ENCODE measurements around the gene C9orf78.

Gene C9orf78

DNA sequence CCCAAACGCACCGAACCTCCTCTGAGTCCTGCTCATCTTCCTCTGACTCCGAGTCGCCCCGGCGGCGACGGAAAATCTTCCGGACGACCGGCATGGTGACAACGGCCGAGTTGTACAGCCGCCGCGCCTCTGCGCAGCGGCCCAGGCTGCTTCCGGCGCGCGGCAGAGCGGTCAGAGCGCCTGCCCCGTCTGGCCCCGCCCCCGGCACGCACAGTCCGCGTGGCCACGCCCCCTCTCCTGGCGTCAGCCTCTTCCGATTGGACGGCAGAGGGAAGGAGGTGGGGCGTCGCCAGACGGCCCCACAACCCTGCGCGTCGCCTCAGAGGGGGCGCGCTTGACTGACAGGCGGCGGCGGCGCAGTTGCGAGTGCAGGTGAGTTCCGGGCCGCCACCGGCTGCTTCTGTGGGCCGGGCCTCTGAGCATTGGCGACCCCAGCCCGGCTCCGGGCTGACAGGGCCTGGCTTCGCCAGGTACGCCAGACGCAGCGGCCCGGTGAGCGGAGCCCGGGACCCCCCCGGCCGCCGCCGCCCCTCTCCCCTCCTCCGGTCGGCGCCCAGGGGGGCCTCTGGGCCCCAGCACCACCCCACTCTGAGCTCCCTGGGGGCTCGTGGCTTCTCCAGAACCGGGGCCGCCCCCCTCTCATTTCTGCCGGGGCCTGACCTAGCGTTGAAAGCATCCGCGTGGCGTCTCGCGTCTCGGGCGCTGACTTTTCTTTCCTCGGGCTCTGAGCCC lies at the start of gene C9orf78, which contains the start of gene USP20:
Gene C9orf78 (minus strand): TSS at position 148 of the 732 bp plus-strand sequence. CDS start 54 bp downstream, at position 94.
Gene USP20 (plus strand): TSS at position 331 of the 732 bp plus-strand sequence. CDS start 17,098 bp downstream, outside the sequence.
- H3K36me3 Mint-ChIP-seq (ENCODE audit: insufficient read depth) = peaks cover 46% of the 10 kb centered on the region
- peaks cover 55% of the 10 kb centered on the region for H3K4me1 Mint-ChIP-seq
- peak; percentile 91 to 95 for DNase-seq (ENCODE audit: low spot score in 2 of 2)

GRCh38 chr9:129884220-129885017 lies 49.3 kb upstream of the C9orf78 start:
- Mint-ChIP-seq H3K4me3 (peak overlapping the region; percentile 93), H3K9me3 (no peaks in the 10 kb centered on the region), H3K27me3 (no peaks in the 10 kb centered on the region), H3K4me1 (peaks cover 53% of the 10 kb centered on the region), H3K36me3 (ENCODE audit: insufficient read depth) (peaks cover 60% of the 10 kb centered on the region), H3K27ac (ENCODE audit: low read depth) (peak overlapping the region; percentile 99)
- ATAC-seq (replicated peaks; ENCODE audit: extremely low read depth, poor library complexity, severe bottlenecking) = peak; percentile 41
- DNase-seq (ENCODE audit: low spot score in 2 of 2) = peak; percentile 92 to 93

More for the DNA sequence above, at the start of gene C9orf78, which contains the start of gene USP20:
- peak; percentile 94 for ATAC-seq (replicated peaks; ENCODE audit: extremely low read depth, poor library complexity, severe bottlenecking)
- Mint-ChIP-seq H3K27ac (ENCODE audit: low read depth) (peak within 1 kb of the TSS; percentile 97), H3K9me3 (no peaks in the 10 kb centered on the region), H3K27me3 (no peaks in the 10 kb centered on the region), H3K4me3 (peak within 1 kb of the TSS; percentile 97)

GRCh38 chr9:129881547-129882324 lies 46.7 kb upstream of the C9orf78 start:
- no peak overlapping the region for H3K4me3 Mint-ChIP-seq
- peaks cover 33% of the 10 kb centered on the region for H3K4me1 Mint-ChIP-seq
- DNase-seq (ENCODE audit: low spot score in 2 of 2) = no peak
- peaks cover 43% of the 10 kb centered on the region for H3K36me3 Mint-ChIP-seq (ENCODE audit: insufficient read depth)
- ATAC-seq (replicated peaks; ENCODE audit: extremely low read depth, poor library complexity, severe bottlenecking) = no peak
- H3K9me3 Mint-ChIP-seq = no peaks in the 10 kb centered on the region
- no peaks in the 10 kb centered on the region for H3K27me3 Mint-ChIP-seq
- H3K27ac Mint-ChIP-seq (ENCODE audit: low read depth) = peak overlapping the region; percentile 44

- no peaks in the 10 kb centered on the region for H3K9me3 Mint-ChIP-seq
- peak overlapping the region; percentile 61 for H3K27ac Mint-ChIP-seq (ENCODE audit: low read depth)
- peaks cover 31% of the 10 kb centered on the region for H3K4me1 Mint-ChIP-seq
- H3K27me3 Mint-ChIP-seq = no peaks in the 10 kb centered on the region
- H3K36me3 Mint-ChIP-seq (ENCODE audit: insufficient read depth) = peaks cover 42% of the 10 kb centered on the region
- ATAC-seq (replicated peaks; ENCODE audit: extremely low read depth, poor library complexity, severe bottlenecking) = no peak
- no peak for DNase-seq (ENCODE audit: low spot score in 2 of 2)
- H3K4me3 Mint-ChIP-seq = no peak overlapping the region
These were observed 45.8 kb upstream of the C9orf78 start for GRCh38 chr9:129880654-129881546.

- Mint-ChIP-seq H3K36me3 (ENCODE audit: insufficient read depth) (peaks cover 40% of the 10 kb centered on the region), H3K27me3 (no peaks in the 10 kb centered on the region), H3K27ac (ENCODE audit: low read depth) (no peak overlapping the region), H3K4me1 (peaks cover 23% of the 10 kb centered on the region), H3K9me3 (no peaks in the 10 kb centered on the region), H3K4me3 (no peak overlapping the region)
- DNase-seq (ENCODE audit: low spot score in 2 of 2) (no peak), ATAC-seq (replicated peaks; ENCODE audit: extremely low read depth, poor library complexity, severe bottlenecking) (no peak)
These were observed 45.0 kb upstream of the C9orf78 start for GRCh38 chr9:129879991-129880653.

GRCh38 chr9:129879103-129879699 lies 44.1 kb upstream of the C9orf78 start:
- no peak for ATAC-seq (replicated peaks; ENCODE audit: extremely low read depth, poor library complexity, severe bottlenecking)
- H3K27ac Mint-ChIP-seq (ENCODE audit: low read depth) = peak overlapping the region; percentile 44

DNA sequence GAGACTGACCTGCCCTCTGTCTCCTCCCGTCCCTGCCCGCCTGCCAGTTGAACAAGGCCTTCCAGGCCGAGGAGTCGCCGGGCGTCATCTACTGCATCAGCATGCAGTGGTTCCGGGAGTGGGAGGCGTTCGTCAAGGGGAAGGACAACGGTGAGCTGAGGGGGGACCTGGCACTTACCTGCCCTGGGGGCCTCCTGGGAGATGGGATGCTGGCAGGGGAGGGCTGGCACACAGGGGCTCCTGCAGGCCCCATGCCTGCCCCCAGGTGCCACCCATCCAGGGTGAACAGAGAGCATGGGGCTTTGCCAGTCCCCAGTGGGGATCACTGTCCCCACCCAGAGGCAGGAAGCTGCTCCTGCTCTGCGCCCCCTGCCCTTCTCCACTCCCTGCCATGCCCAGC lies 43.2 kb upstream of the C9orf78 start:
- no peak overlapping the region for H3K27ac Mint-ChIP-seq (ENCODE audit: low read depth)
- no peak for ATAC-seq (replicated peaks; ENCODE audit: extremely low read depth, poor library complexity, severe bottlenecking)
- H3K9me3 Mint-ChIP-seq = no peaks in the 10 kb centered on the region
- H3K36me3 Mint-ChIP-seq (ENCODE audit: insufficient read depth) = peaks cover 43% of the 10 kb centered on the region
- no peak for DNase-seq (ENCODE audit: low spot score in 2 of 2)
- H3K4me3 Mint-ChIP-seq = no peak overlapping the region
- H3K4me1 Mint-ChIP-seq = peaks cover 23% of the 10 kb centered on the region
- no peaks in the 10 kb centered on the region for H3K27me3 Mint-ChIP-seq

More at GRCh38 chr9:129879103-129879699, 44.1 kb upstream of the C9orf78 start:
- Mint-ChIP-seq H3K27me3 (no peaks in the 10 kb centered on the region), H3K9me3 (no peaks in the 10 kb centered on the region), H3K4me3 (no peak overlapping the region), H3K4me1 (peaks cover 18% of the 10 kb centered on the region), H3K36me3 (ENCODE audit: insufficient read depth) (peaks cover 36% of the 10 kb centered on the region)
- no peak for DNase-seq (ENCODE audit: low spot score in 2 of 2)

GRCh38 chr9:129876815-129877214 lies 41.7 kb upstream of the C9orf78 start:
- DNase-seq (ENCODE audit: low spot score in 2 of 2) (no peak), ATAC-seq (replicated peaks; ENCODE audit: extremely low read depth, poor library complexity, severe bottlenecking) (peak; percentile 67)
- Mint-ChIP-seq H3K27ac (ENCODE audit: low read depth) (peak overlapping the region; percentile 88), H3K9me3 (no peaks in the 10 kb centered on the region), H3K36me3 (ENCODE audit: insufficient read depth) (peaks cover 41% of the 10 kb centered on the region), H3K4me1 (peaks cover 25% of the 10 kb centered on the region), H3K27me3 (no peaks in the 10 kb centered on the region), H3K4me3 (peak overlapping the region; percentile 65)

DNA sequence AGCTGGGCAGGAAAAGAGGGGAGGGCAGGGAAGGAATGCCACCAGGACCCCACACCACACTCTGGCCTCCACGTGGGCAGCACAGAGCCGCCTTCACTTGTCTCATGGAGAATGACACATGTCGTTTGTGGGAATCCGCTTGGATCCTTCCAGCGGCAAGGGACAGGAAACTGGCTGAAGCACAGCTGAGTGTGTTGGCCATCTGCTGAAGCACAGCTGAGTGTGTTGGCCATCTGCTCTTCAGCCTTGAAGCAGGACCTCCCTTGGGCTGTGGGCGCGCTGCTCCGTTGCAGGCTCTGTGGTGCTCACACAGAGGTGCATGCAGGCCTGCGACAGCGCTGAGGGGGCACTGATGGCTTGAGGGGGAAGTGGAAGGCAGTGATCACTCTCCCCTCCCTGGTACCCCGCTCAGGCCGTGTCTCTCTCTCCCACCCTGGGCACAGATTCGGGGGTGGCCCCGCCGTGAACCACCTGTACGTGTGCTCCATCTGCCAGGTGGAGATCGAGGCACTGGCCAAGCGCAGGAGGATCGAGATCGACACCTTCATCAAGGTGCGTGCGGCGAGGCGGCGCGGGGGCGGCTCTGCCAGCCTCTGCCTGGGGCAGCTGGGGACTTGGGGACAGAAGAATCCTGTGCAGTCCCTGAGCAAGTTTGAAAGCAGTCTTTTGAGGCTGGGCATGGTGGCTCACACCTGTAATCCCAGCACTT lies 40.8 kb upstream of the C9orf78 start:
- no peak for ATAC-seq (replicated peaks; ENCODE audit: extremely low read depth, poor library complexity, severe bottlenecking)

DNA sequence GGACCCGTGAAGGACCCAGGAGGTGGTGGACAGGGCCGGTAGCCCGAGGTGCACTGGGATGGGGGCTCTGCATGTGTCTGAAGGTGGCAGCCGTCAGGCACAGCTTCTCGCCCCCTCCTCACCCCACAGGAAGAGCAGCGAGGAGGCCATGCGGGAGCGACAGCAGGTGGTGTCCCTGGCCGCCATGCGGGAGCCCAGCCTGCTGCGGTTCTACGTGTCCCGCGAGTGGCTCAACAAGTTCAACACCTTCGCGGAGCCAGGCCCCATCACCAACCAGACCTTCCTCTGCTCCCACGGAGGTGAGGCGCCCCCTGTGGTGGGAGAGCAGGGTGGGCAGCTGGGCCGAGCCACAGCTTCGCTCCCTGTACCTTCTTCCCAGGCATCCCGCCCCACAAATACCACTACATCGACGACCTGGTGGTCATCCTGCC lies 40.1 kb upstream of the C9orf78 start:
- Mint-ChIP-seq H3K4me3 (no peak overlapping the region), H3K4me1 (peaks cover 36% of the 10 kb centered on the region), H3K27me3 (no peaks in the 10 kb centered on the region), H3K9me3 (no peaks in the 10 kb centered on the region), H3K36me3 (ENCODE audit: insufficient read depth) (peaks cover 41% of the 10 kb centered on the region), H3K27ac (ENCODE audit: low read depth) (no peak overlapping the region)
- DNase-seq (ENCODE audit: low spot score in 2 of 2) (no peak), ATAC-seq (replicated peaks; ENCODE audit: extremely low read depth, poor library complexity, severe bottlenecking) (no peak)

More for the DNA sequence above, 40.8 kb upstream of the C9orf78 start:
- Mint-ChIP-seq H3K9me3 (no peaks in the 10 kb centered on the region), H3K27ac (ENCODE audit: low read depth) (no peak overlapping the region), H3K4me3 (no peak overlapping the region), H3K36me3 (ENCODE audit: insufficient read depth) (peaks cover 44% of the 10 kb centered on the region), H3K27me3 (no peaks in the 10 kb centered on the region), H3K4me1 (peaks cover 31% of the 10 kb centered on the region)
- DNase-seq (ENCODE audit: low spot score in 2 of 2) = no peak

All from central memory CD8-positive, alpha-beta T cell (primary cell).